GM12878 (cell line): ENCODE results near the gene ACE.

Experiments used
- CHD1 ChIP-seq: IDR thresholded peaks from 2 replicates; pipeline ENCODE4 v1.6.1; 2012; ENCODE audit warnings: low read depth, low read length, improper control_type of control experiment
- CTCF ChIP-seq, 3 experiments: IDR thresholded peaks in 2 of 3; conservative IDR thresholded peaks in 1 of 3; 2 replicates each; pipeline ENCODE4 v1.5.1; 2011; ENCODE audit warnings: low read depth in 3 of 3, low read length in 3 of 3, mild to moderate bottlenecking in 3 of 3, control low read depth in 2 of 3, moderate library complexity in 2 of 3, inconsistent platforms in 1 of 3, mixed read lengths in 1 of 3; ENCODE audit not compliant: control insufficient read depth in 2 of 3, insufficient read depth in 1 of 3; ENCODE audit errors: extremely low read depth in 1 of 3
- NFIC ChIP-seq: IDR thresholded peaks from 2 replicates; pipeline ENCODE4 v1.6.1; 2012; ENCODE audit warnings: low read depth, mild to moderate bottlenecking, inconsistent platforms, low read length, moderate library complexity
- POLR2A ChIP-seq: IDR thresholded peaks from 2 replicates; pipeline ENCODE4 v1.6.1; 2011; ENCODE audit warnings: low read depth, mild to moderate bottlenecking, low read length
- POLR2AphosphoS5 ChIP-seq: IDR thresholded peaks from 2 replicates; pipeline ENCODE4 v1.6.1; 2011; ENCODE audit warnings: mild to moderate bottlenecking, low read length, inconsistent platforms
- RELA ChIP-seq: fragments of 450-650 bp; IDR thresholded peaks from 2 replicates; pipeline ENCODE4 v1.8.0; 2014; ENCODE audit warnings: borderline replicate concordance; ENCODE audit not compliant: partially characterized antibody
- TAF1 ChIP-seq: IDR thresholded peaks from 2 replicates; pipeline ENCODE4 v1.6.1; 2011; ENCODE audit warnings: mild to moderate bottlenecking, low read depth, low read length, borderline replicate concordance
- ZNF592 ChIP-seq: fragments of 450-650 bp; IDR thresholded peaks from 2 replicates; pipeline ENCODE4 v1.6.1; 2017; ENCODE audit warnings: mild to moderate bottlenecking, moderate library complexity
- TF ChIP-seq, protein P1 (sequence below): fragments of 450-650 bp; IDR thresholded peaks from 2 replicates; pipeline ENCODE4 v1.6.1; 2017; ENCODE audit warnings: mild to moderate bottlenecking, low read depth, inconsistent platforms; ENCODE audit not compliant: poor library complexity, severe bottlenecking

DNA sequence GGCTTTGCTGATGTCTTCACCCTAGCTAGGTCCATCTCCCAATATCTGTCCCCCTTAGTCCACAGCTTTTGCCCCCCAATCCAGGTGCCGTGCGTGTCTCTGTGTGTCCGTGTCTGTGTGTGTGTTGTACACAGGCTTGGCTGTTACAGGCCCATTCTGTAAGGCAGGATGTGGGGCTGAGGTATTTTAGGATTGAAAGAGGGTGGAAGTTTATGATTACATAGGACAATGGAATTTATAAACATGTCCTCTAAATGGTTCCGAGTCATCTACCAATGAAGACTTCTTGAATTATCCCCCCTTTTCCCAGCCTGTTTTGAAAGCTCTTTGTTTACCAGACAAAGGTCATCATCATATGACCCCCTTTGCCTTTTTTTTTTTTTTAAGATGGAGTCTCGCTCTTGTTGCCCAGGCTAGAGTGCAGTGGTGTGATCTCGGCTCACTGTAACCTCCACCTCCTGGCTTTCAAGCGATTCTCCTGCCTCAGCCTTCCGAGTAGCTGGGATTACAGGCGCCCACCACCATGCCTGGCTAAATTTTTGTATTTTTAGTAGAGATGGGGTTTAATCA lies 21.9 kb downstream of the ACE start:
- TF ChIP-seq NFIC (no peak), POLR2AphosphoS5 (no peak), POLR2A (no peak), CTCF (IDR thresholded peaks at IDR 0.05 in 2 of 3, conservative IDR thresholded peaks at IDR 0.05 in 1 of 3; ENCODE audit: control insufficient read depth in 2 of 3, extremely low read depth in 1 of 3, insufficient read depth in 1 of 3, low read depth in 3 of 3, low read length in 3 of 3) (no peak), TAF1 (no peak), CHD1 (no peak), RELA (no peak), ZNF592 (no peak)
- TF ChIP-seq, protein P1, sequence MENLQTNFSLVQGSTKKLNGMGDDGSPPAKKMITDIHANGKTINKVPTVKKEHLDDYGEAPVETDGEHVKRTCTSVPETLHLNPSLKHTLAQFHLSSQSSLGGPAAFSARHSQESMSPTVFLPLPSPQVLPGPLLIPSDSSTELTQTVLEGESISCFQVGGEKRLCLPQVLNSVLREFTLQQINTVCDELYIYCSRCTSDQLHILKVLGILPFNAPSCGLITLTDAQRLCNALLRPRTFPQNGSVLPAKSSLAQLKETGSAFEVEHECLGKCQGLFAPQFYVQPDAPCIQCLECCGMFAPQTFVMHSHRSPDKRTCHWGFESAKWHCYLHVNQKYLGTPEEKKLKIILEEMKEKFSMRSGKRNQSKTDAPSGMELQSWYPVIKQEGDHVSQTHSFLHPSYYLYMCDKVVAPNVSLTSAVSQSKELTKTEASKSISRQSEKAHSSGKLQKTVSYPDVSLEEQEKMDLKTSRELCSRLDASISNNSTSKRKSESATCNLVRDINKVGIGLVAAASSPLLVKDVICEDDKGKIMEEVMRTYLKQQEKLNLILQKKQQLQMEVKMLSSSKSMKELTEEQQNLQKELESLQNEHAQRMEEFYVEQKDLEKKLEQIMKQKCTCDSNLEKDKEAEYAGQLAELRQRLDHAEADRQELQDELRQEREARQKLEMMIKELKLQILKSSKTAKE = no peak
